Measurements from ENCODE around the gene LGI1.
A peak's percentile ranks its signal among the peaks of the same experiment; 100 is the strongest.

DNA sequence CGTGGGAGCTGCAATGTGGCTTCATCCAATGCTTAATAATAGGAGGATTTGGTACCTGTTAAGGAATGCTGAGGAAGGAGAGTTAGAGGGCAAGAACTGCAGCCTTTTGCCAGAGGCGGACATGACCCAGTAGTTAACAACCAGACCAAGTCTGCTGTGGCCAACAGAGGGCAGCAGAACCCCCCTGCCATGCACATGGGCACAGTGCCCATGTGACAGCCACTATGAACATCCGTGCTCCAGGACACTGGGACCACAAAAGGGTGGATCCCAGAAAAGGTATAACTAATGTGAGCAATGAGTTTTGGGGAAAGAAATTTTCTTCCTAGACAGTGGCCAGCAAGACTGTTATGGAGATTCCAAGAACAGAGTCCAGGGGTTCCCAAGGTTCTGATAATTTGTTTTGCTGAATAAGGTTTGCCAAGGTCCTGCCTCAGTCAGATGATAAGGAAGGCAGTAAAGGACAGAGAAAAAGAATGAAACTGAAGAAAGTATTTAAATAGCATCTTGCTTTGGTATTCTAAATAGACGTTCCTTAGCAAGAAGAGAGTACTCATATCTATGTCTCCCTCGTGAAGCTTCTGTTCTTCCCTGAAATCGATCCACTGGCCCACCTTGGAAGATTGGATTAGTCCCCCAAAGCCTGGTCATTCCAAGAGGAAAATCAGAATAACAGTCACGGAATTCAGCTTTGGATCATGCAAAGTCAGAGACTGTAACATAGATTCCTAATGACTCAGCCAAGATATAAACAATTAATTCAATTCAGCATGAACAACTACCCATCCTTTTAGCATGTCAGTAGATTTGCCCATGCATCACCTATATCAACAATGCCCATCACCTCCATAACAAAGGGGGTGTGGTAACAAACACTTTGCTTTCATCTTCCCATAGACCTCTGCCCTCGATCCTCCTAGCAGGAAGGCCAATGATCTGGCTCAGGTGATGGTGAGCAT, 56.0 kb downstream of the LGI1 start:
- TF ChIP-seq, protein P1, sequence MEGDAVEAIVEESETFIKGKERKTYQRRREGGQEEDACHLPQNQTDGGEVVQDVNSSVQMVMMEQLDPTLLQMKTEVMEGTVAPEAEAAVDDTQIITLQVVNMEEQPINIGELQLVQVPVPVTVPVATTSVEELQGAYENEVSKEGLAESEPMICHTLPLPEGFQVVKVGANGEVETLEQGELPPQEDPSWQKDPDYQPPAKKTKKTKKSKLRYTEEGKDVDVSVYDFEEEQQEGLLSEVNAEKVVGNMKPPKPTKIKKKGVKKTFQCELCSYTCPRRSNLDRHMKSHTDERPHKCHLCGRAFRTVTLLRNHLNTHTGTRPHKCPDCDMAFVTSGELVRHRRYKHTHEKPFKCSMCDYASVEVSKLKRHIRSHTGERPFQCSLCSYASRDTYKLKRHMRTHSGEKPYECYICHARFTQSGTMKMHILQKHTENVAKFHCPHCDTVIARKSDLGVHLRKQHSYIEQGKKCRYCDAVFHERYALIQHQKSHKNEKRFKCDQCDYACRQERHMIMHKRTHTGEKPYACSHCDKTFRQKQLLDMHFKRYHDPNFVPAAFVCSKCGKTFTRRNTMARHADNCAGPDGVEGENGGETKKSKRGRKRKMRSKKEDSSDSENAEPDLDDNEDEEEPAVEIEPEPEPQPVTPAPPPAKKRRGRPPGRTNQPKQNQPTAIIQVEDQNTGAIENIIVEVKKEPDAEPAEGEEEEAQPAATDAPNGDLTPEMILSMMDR (IDR thresholded peaks at IDR 0.05), result peak; percentile 48; the same call in 1 of the 2 replicates
- no peak for TF ChIP-seq E2F1 (CRISPR knock-in tag; IDR thresholded peaks at IDR 0.05)
- no peak for TF ChIP-seq IRF1 (CRISPR knock-in tag; IDR thresholded peaks at IDR 0.05)
- TF ChIP-seq ZNF121 (CRISPR knock-in tag; IDR thresholded peaks at IDR 0.05), result no peak
- TF ChIP-seq, protein P2, sequence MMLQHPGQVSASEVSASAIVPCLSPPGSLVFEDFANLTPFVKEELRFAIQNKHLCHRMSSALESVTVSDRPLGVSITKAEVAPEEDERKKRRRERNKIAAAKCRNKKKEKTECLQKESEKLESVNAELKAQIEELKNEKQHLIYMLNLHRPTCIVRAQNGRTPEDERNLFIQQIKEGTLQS (CRISPR knock-in tag; conservative IDR thresholded peaks at IDR 0.05), result no peak
- TF ChIP-seq, protein P3, sequence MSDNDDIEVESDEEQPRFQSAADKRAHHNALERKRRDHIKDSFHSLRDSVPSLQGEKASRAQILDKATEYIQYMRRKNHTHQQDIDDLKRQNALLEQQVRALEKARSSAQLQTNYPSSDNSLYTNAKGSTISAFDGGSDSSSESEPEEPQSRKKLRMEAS (CRISPR knock-in tag; IDR thresholded peaks at IDR 0.05), result peak; percentile 44; the same call in 1 of the 2 replicates
- peak; percentile 74 for TF ChIP-seq USF1 (CRISPR knock-in tag; IDR thresholded peaks at IDR 0.05)
- no peak for TF ChIP-seq CREB1 (CRISPR knock-in tag; IDR thresholded peaks at IDR 0.05)
- no peak for TF ChIP-seq TP53 (CRISPR knock-in tag; IDR thresholded peaks at IDR 0.05)
- TF ChIP-seq ESRRA (CRISPR knock-in tag; IDR thresholded peaks at IDR 0.05; ENCODE audit: borderline replicate concordance), result no peak
- TF ChIP-seq ATF1 (CRISPR knock-in tag; IDR thresholded peaks at IDR 0.05), result no peak
- TF ChIP-seq GRHL2 (CRISPR knock-in tag; IDR thresholded peaks at IDR 0.05; ENCODE audit: insufficient replicate concordance, severe bottlenecking), result no peak
- TF ChIP-seq EMX1 (CRISPR knock-in tag; IDR thresholded peaks at IDR 0.05), result no peak
